Adrenal gland (tissue), 5 donors: ENCODE measurements around the gene MINDY2.

Experiments
- POLR2A ChIP-seq, 2 donors: fragments of 450-650 bp; IDR thresholded peaks; one replicate each; pipeline ENCODE4 v1.6.1; 2017; ENCODE audit warnings: antibody characterized with exemption in 2 of 2, mild to moderate bottlenecking in 2 of 2, moderate library complexity in 1 of 2
- TF ChIP-seq, protein P1 (sequence below), 6 experiments: fragments of 450-650 bp in 4 of 6; fragments of 200-600 bp in 2 of 6; sonication (generic) in 1 of 6; IDR thresholded peaks; 1 replicate in 5 of 6; 2 replicates in 1 of 6; pipeline versions ENCODE4 v1.5.1 to v1.8.0; 2016 to 2021; ENCODE audit warnings: antibody characterized with exemption in 6 of 6, mild to moderate bottlenecking in 2 of 6, moderate library complexity in 1 of 6
- donor health status: DM: no; HTN: no; CAD: no.

DNA sequence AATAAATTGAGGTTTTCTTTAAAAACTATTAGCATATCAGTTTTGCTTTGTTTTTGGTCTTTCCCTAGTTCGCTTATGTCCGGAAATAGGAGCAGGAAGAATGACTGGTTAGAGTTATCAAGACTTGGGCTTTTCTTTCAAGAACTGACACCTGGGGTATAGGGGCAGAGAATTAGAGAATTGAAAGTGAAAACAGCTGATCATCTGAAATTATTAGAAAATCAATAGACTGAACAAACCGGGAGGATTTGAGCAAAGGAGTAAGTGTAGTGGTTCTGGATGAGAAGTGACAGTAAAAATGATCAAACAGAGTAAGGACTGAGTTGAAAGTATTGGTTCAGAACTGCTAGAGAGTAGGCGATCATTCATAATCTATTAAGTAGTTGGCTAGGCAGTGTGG, 6.0 kb downstream of the MINDY2 start:
- TF ChIP-seq POLR2A (IDR thresholded peaks at IDR 0.05) = no peak
- TF ChIP-seq, protein P1, sequence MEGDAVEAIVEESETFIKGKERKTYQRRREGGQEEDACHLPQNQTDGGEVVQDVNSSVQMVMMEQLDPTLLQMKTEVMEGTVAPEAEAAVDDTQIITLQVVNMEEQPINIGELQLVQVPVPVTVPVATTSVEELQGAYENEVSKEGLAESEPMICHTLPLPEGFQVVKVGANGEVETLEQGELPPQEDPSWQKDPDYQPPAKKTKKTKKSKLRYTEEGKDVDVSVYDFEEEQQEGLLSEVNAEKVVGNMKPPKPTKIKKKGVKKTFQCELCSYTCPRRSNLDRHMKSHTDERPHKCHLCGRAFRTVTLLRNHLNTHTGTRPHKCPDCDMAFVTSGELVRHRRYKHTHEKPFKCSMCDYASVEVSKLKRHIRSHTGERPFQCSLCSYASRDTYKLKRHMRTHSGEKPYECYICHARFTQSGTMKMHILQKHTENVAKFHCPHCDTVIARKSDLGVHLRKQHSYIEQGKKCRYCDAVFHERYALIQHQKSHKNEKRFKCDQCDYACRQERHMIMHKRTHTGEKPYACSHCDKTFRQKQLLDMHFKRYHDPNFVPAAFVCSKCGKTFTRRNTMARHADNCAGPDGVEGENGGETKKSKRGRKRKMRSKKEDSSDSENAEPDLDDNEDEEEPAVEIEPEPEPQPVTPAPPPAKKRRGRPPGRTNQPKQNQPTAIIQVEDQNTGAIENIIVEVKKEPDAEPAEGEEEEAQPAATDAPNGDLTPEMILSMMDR (IDR thresholded peaks at IDR 0.05) = no peak
